HG03175 (cell line): Measurements from ENCODE around the gene SMCO3.

Experiments used
- ATAC-seq: cut with Tn5 transposase; IDR thresholded peaks from one replicate; pipeline ENCODE4 v1.9.1; 2021; ENCODE audit warnings: mild to moderate bottlenecking, moderate library complexity; ENCODE audit not compliant: unreplicated experiment

Gene SMCO3

GRCh38 chr12:14814014-14814413 is at the start of gene SMCO3:
Gene SMCO3 (minus strand): TSS chr12:14814182. CDS start chr12:14806680, 7,502 bp downstream.
- no peak for ATAC-seq

- ATAC-seq = no peak
Observed at GRCh38 chr12:14860490-14860889, 46.5 kb upstream of the SMCO3 start.

- ATAC-seq = no peak
Observed at GRCh38 chr12:14858513-14858912, 44.5 kb upstream of the SMCO3 start.

GRCh38 chr12:14854586-14855183 is 40.7 kb upstream of the SMCO3 start:
- no peak for ATAC-seq

GRCh38 chr12:14853961-14854360 is 40.0 kb upstream of the SMCO3 start:
- no peak for ATAC-seq

GRCh38 chr12:14852880-14853279 is 38.9 kb upstream of the SMCO3 start:
- ATAC-seq = no peak

GRCh38 chr12:14850929-14851663 is 37.1 kb upstream of the SMCO3 start:
- no peak for ATAC-seq

- no peak for ATAC-seq
Observed at GRCh38 chr12:14849661-14850060, 35.7 kb upstream of the SMCO3 start.

GRCh38 chr12:14846876-14847580 is 33.0 kb upstream of the SMCO3 start:
- ATAC-seq = no peak

GRCh38 chr12:14846042-14846587 is 32.1 kb upstream of the SMCO3 start:
- ATAC-seq = no peak

- ATAC-seq = no peak
Observed at GRCh38 chr12:14845350-14845750, 31.4 kb upstream of the SMCO3 start.

GRCh38 chr12:14844401-14844800 is 30.4 kb upstream of the SMCO3 start:
- ATAC-seq = no peak

- no peak for ATAC-seq
Observed at GRCh38 chr12:14843425-14843887, 29.5 kb upstream of the SMCO3 start, which contains the start of gene ART4. Gene ART4 (minus strand): TSS chr12:14843526. CDS start chr12:14843113, 413 bp downstream.

- ATAC-seq = no peak
Observed at GRCh38 chr12:14842315-14842714, 28.3 kb upstream of the SMCO3 start.

GRCh38 chr12:14841761-14842160 is 27.8 kb upstream of the SMCO3 start:
- ATAC-seq = no peak

- no peak for ATAC-seq
Observed at GRCh38 chr12:14840616-14841015, 26.6 kb upstream of the SMCO3 start.

- no peak for ATAC-seq
Observed at GRCh38 chr12:14839262-14839661, 25.3 kb upstream of the SMCO3 start.

GRCh38 chr12:14836336-14837210 is 22.6 kb upstream of the SMCO3 start:
- no peak for ATAC-seq

GRCh38 chr12:14834509-14834908 is 20.5 kb upstream of the SMCO3 start:
- ATAC-seq = no peak

GRCh38 chr12:14833952-14834351 is 20.0 kb upstream of the SMCO3 start:
- no peak for ATAC-seq

GRCh38 chr12:14833336-14833735 is 19.4 kb upstream of the SMCO3 start:
- ATAC-seq = no peak
